ENCODE data around the gene SLC38A1.

DNA sequence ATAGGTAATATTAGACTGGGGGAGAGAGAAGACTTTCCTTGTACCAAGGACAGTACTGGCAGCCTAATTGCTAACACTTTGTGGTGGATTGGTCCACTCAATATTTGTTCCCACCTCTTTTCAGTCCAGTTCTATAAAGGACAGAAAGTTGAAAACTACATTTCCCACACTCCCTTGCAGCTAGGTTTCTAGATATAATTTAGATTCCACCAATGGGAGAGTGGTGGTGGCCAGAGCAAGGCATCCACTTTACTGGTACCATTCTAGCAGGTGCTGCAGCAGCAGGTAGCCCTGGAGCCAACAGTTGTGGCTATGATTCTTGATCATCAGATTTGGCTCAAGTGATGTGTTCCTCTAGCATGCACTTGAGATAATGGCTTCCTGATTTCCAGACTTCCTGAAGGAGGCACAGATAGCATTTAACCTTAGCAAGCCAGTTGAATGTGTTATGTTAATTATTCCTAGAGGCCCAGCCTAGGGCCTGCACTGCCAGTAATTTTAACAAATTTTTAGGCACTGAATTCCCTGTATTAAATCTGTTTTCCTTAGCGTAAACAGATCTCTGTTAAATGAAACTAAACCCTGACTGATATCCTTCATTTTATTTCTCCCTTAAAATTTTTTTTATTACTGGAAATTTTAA is 24.4 kb downstream of the SLC38A1 start:
- no peak for TF ChIP-seq CTCF (IDR thresholded peaks at IDR 0.05)
- TF ChIP-seq MAFK (IDR thresholded peaks at IDR 0.05; ENCODE audit: partially characterized antibody): no peak
- TF ChIP-seq RFX5 (IDR thresholded peaks at IDR 0.05): no peak
- no peak for TF ChIP-seq FOXS1 (CRISPR knock-in tag; IDR thresholded peaks at IDR 0.05)
- no peak for TF ChIP-seq HDAC2 (IDR thresholded peaks at IDR 0.05)
- TF ChIP-seq EP300 (IDR thresholded peaks at IDR 0.05): no peak
- no peak for TF ChIP-seq EHMT2 (IDR thresholded peaks at IDR 0.05; ENCODE audit: low read depth)
